ENCODE data around the gene DDX42. TPM values are rescaled to one million over a fixed set of nuclear protein-coding genes. Genes with fewer than 3 reads are reported as not detected.

Gene DDX42
- total and polyA plus RNA-seq, 2 of the 13 experiments (the other 11 are each of a cell fraction or from before 2014, with no cell fraction given), result 87.2 to 92.9 TPM

DNA sequence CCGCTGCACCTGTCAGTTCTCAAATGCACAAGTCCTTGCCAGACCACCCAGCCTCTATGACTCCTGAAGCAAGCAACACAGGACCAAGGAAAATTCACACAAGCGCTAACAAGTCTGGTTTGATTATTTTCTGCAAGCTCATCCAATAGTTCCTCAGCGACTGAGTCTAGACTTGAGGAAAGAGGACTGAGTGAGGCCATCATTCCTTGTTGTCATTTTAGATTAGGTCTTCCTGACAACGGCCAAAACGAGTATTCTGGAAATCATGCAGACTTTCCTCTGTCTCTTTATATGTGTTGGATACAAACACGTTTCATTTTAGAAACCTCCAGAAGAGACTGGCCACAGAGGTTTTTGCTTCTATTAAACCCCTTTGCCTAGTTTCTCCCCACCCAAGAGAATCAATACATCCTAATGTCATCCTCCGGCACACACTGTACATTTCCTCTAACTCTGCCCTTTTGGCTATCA is 1.1 kb upstream of the DDX42 start (continued):
- TF ChIP-seq, protein P1, sequence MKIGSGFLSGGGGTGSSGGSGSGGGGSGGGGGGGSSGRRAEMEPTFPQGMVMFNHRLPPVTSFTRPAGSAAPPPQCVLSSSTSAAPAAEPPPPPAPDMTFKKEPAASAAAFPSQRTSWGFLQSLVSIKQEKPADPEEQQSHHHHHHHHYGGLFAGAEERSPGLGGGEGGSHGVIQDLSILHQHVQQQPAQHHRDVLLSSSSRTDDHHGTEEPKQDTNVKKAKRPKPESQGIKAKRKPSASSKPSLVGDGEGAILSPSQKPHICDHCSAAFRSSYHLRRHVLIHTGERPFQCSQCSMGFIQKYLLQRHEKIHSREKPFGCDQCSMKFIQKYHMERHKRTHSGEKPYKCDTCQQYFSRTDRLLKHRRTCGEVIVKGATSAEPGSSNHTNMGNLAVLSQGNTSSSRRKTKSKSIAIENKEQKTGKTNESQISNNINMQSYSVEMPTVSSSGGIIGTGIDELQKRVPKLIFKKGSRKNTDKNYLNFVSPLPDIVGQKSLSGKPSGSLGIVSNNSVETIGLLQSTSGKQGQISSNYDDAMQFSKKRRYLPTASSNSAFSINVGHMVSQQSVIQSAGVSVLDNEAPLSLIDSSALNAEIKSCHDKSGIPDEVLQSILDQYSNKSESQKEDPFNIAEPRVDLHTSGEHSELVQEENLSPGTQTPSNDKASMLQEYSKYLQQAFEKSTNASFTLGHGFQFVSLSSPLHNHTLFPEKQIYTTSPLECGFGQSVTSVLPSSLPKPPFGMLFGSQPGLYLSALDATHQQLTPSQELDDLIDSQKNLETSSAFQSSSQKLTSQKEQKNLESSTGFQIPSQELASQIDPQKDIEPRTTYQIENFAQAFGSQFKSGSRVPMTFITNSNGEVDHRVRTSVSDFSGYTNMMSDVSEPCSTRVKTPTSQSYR (CRISPR knock-in tag; IDR thresholded peaks at IDR 0.05; ENCODE audit: borderline replicate concordance), result no peak
- no peak for TF ChIP-seq SCMH1 (CRISPR knock-in tag; IDR thresholded peaks at IDR 0.05; ENCODE audit: borderline replicate concordance)
- TF ChIP-seq, protein P2, sequence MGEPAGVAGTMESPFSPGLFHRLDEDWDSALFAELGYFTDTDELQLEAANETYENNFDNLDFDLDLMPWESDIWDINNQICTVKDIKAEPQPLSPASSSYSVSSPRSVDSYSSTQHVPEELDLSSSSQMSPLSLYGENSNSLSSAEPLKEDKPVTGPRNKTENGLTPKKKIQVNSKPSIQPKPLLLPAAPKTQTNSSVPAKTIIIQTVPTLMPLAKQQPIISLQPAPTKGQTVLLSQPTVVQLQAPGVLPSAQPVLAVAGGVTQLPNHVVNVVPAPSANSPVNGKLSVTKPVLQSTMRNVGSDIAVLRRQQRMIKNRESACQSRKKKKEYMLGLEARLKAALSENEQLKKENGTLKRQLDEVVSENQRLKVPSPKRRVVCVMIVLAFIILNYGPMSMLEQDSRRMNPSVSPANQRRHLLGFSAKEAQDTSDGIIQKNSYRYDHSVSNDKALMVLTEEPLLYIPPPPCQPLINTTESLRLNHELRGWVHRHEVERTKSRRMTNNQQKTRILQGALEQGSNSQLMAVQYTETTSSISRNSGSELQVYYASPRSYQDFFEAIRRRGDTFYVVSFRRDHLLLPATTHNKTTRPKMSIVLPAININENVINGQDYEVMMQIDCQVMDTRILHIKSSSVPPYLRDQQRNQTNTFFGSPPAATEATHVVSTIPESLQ (CRISPR knock-in tag; conservative IDR thresholded peaks at IDR 0.05), result 0 out of 2 replicates have a peak, but pooled peaks have one; percentile 19
- TF ChIP-seq ARNTL (CRISPR knock-in tag; IDR thresholded peaks at IDR 0.05), result no peak
- TF ChIP-seq, protein P3, sequence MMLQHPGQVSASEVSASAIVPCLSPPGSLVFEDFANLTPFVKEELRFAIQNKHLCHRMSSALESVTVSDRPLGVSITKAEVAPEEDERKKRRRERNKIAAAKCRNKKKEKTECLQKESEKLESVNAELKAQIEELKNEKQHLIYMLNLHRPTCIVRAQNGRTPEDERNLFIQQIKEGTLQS (CRISPR knock-in tag; IDR thresholded peaks at IDR 0.05), result no peak
- TF ChIP-seq ZNF570 (CRISPR knock-in tag; IDR thresholded peaks at IDR 0.05; ENCODE audit: borderline replicate concordance), result no peak
- no peak for TF ChIP-seq EED (CRISPR knock-in tag; IDR thresholded peaks at IDR 0.05)
- TF ChIP-seq CHD2 (IDR thresholded peaks at IDR 0.05; ENCODE audit: low read depth, low read length), result no peak
- no peak for TF ChIP-seq JUND (CRISPR knock-in tag; IDR thresholded peaks at IDR 0.05)
- no peak for TF ChIP-seq ZNF780A (CRISPR knock-in tag; IDR thresholded peaks at IDR 0.05)
- no peak for TF ChIP-seq POLR2AphosphoS5 (IDR thresholded peaks at IDR 0.05; ENCODE audit: low read depth, low read length)
- no peak for TF ChIP-seq HOXD1 (CRISPR knock-in tag; IDR thresholded peaks at IDR 0.05)
- 0 out of 2 replicates have a peak, but pooled peaks have one; percentile 53 for TF ChIP-seq ZNF33A (CRISPR knock-in tag; IDR thresholded peaks at IDR 0.05; ENCODE audit: borderline replicate concordance)
- TF ChIP-seq, protein P4, sequence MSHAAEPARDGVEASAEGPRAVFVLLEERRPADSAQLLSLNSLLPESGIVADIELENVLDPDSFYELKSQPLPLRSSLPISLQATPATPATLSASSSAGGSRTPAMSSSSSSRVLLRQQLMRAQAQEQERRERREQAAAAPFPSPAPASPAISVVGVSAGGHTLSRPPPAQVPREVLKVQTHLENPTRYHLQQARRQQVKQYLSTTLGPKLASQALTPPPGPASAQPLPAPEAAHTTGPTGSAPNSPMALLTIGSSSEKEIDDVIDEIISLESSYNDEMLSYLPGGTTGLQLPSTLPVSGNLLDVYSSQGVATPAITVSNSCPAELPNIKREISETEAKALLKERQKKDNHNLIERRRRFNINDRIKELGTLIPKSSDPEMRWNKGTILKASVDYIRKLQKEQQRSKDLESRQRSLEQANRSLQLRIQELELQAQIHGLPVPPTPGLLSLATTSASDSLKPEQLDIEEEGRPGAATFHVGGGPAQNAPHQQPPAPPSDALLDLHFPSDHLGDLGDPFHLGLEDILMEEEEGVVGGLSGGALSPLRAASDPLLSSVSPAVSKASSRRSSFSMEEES (CRISPR knock-in tag; IDR thresholded peaks at IDR 0.05), result peak; percentile 10; the same call in 1 of the 2 replicates
- TF ChIP-seq, protein P5, sequence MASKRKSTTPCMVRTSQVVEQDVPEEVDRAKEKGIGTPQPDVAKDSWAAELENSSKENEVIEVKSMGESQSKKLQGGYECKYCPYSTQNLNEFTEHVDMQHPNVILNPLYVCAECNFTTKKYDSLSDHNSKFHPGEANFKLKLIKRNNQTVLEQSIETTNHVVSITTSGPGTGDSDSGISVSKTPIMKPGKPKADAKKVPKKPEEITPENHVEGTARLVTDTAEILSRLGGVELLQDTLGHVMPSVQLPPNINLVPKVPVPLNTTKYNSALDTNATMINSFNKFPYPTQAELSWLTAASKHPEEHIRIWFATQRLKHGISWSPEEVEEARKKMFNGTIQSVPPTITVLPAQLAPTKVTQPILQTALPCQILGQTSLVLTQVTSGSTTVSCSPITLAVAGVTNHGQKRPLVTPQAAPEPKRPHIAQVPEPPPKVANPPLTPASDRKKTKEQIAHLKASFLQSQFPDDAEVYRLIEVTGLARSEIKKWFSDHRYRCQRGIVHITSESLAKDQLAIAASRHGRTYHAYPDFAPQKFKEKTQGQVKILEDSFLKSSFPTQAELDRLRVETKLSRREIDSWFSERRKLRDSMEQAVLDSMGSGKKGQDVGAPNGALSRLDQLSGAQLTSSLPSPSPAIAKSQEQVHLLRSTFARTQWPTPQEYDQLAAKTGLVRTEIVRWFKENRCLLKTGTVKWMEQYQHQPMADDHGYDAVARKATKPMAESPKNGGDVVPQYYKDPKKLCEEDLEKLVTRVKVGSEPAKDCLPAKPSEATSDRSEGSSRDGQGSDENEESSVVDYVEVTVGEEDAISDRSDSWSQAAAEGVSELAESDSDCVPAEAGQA (IDR thresholded peaks at IDR 0.05; ENCODE audit: low read depth), result no peak
- TF ChIP-seq, protein P5 (CRISPR knock-in tag; IDR thresholded peaks at IDR 0.05; ENCODE audit: borderline replicate concordance), result no peak
- TF ChIP-seq ZNF891 (CRISPR knock-in tag; IDR thresholded peaks at IDR 0.05), result no peak
- no peak; the same call in 1 of the 2 replicates for TF ChIP-seq ZMAT3 (CRISPR knock-in tag; conservative IDR thresholded peaks at IDR 0.05)
